GM12801 (cell line): ENCODE data around the gene NPB.

ENCODE experiments used
- CTCF ChIP-seq: IDR thresholded peaks from one replicate; pipeline ENCODE4 v1.5.1; 2011; ENCODE audit warnings: control low read depth; ENCODE audit not compliant: insufficient read length; ENCODE audit errors: extremely low read depth

Gene NPB

GRCh38 chr17:81907219-81908145, 5.4 kb downstream of the NPB start:
- no peak for TF ChIP-seq CTCF

GRCh38 chr17:81908793-81909192, 6.8 kb downstream of the NPB start:
- no peak for TF ChIP-seq CTCF

- TF ChIP-seq CTCF: no peak
Observed at GRCh38 chr17:81909231-81909630, 7.2 kb downstream of the NPB start.

GRCh38 chr17:81909966-81910839, 8.2 kb downstream of the NPB start:
- TF ChIP-seq CTCF: no peak

- no peak for TF ChIP-seq CTCF
Observed at GRCh38 chr17:81910840-81911276, 8.8 kb downstream of the NPB start.

GRCh38 chr17:81911277-81911961, 9.4 kb downstream of the NPB start, which contains the start of gene PCYT2:
Gene PCYT2, minus strand, starts transcription at chr17:81911399. Its CDS starts 44 bp downstream, at chr17:81911355.
- no peak for TF ChIP-seq CTCF

GRCh38 chr17:81911969-81912368, 9.9 kb downstream of the NPB start:
- no peak for TF ChIP-seq CTCF
